KOPT-K1 (cell line): Measurements from ENCODE around the gene MRGPRF.

ENCODE experiments used
- H3K27ac ChIP-seq: fragments of 200-600 bp; sonication (generic); 2 replicates; pipeline ENCODE4 v1.5.1; 2016; ENCODE audit warnings: antibody characterized with exemption, mild to moderate bottlenecking, low read depth, low read length; ENCODE audit not compliant: poor library complexity, severe bottlenecking
- H3K36me3 ChIP-seq: fragments of 200-600 bp; sonication (generic); 2 replicates; pipeline ENCODE4 v1.5.1; 2017; ENCODE audit warnings: antibody characterized with exemption, mild to moderate bottlenecking, low read length, moderate library complexity; ENCODE audit not compliant: insufficient read depth
- H3K9me3 ChIP-seq: fragments of 200-600 bp; sonication (generic); 2 replicates; pipeline ENCODE4 v1.5.1; 2017; ENCODE audit warnings: antibody characterized with exemption, low read length, mild to moderate bottlenecking; ENCODE audit not compliant: insufficient read depth, poor library complexity, severe bottlenecking

Gene MRGPRF

GRCh38 chr11:69053546-69054396 is 40.7 kb upstream of the MRGPRF start:
- no peak overlapping the region for H3K27ac ChIP-seq
- H3K36me3 ChIP-seq: peaks cover 6% of the 10 kb centered on the region; the same call in 1 of the 2 replicates
- no peaks in the 10 kb centered on the region for H3K9me3 ChIP-seq

DNA sequence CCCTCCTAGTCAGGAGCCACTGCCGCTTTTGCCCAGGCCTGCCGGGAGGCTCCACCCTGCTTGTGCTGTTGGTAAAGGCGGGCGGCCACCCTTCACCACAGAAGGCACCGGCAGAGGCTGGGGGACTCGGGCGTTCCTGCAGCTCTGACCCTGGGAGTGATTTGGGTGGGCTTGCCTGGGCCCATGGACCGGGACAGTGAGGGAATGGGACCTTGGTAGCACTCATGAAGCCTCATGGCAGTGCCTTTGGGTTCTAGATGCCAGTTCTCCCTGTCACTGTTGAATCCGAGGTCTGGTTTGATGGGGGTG is 40.1 kb upstream of the MRGPRF start:
- Histone ChIP-seq H3K9me3 (no peaks in the 10 kb centered on the region), H3K27ac (peak overlapping the region; percentile 25), H3K36me3 (peaks cover 6% of the 10 kb centered on the region; the same call in 1 of the 2 replicates)

- Histone ChIP-seq H3K9me3 (no peaks in the 10 kb centered on the region), H3K36me3 (peaks cover 4% of the 10 kb centered on the region; the same call in 1 of the 2 replicates), H3K27ac (peak overlapping the region; percentile 25)
Measured at GRCh38 chr11:69052343-69053168, 39.5 kb upstream of the MRGPRF start.

- Histone ChIP-seq H3K36me3 (no peaks in the 10 kb centered on the region; the same call in 1 of the 2 replicates), H3K9me3 (no peaks in the 10 kb centered on the region), H3K27ac (peak overlapping the region; percentile 25)
Measured at GRCh38 chr11:69051381-69052342, 38.6 kb upstream of the MRGPRF start.

GRCh38 chr11:69050592-69051380 is 37.7 kb upstream of the MRGPRF start:
- no peaks in the 10 kb centered on the region for H3K9me3 ChIP-seq
- no peak overlapping the region for H3K27ac ChIP-seq
- H3K36me3 ChIP-seq: no peaks in the 10 kb centered on the region; the same call in 1 of the 2 replicates

DNA sequence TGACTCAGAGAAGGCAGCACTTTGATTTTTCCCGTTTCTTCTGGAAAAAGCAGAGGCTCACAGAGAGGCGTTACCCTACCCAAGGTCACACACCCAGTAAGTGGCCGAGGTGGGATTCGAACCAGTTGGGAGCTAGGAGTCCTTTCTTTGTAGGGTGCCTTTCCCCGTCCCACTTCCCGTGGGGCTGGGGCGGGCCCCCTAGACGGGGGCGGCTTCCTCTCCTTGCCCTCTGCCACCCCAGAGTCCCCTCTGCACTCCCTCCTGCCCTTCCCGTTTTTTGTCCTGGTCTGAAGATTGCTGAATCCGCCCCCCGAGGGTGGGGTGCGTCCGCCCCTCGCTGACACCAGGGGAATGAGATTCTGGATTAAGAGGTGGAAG is 36.4 kb upstream of the MRGPRF start:
- peak overlapping the region; percentile 61 for H3K27ac ChIP-seq
- H3K36me3 ChIP-seq: no peaks in the 10 kb centered on the region; the same call in 1 of the 2 replicates
- no peaks in the 10 kb centered on the region for H3K9me3 ChIP-seq

DNA sequence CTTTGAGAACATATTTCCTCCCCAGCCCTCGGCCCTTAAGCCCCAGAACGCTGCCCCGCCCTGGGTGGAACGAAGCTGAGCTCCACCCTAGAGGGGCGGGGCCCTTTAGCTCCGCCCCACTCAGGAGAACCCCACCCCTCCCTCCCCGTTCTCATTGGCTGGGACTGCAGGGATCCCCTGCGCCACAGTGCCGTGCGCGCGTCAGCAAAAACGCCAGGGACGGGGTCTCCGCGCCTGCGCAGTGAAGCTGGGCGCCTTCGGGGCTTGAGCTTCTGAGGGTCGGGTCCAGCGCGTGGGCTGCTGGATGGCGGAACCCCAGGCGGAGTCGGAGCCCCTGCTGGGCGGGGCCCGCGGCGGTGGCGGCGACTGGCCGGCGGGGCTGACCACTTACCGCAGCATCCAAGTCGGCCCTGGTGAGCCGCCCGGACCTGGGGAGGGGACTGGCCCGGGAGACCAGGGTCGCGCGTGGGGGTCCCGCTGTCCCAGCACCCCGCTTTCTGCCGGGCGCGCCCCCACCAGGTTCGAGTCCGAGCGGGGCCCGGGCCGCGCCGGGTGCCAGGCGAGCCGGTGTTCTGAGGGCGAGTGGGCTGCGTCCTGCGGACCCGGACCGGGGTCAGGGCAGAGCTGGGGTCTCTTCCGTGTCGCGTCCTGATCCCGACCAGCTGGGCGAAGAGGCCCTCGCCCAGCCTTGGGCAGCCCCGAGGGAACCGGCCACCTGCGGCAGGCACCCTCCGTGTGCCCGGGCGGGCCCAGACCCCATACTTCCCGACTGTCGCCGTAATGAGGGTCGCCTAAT is 35.8 kb upstream of the MRGPRF start, which contains the start of gene TPCN2:
Gene TPCN2 (plus strand): TSS at position 239 of the 796 bp plus-strand sequence. CDS start 66 bp downstream, at position 305.
- Histone ChIP-seq H3K9me3 (no peaks in the 10 kb centered on the region), H3K27ac (peak within 1 kb of the TSS; percentile 61), H3K36me3 (no peaks in the 10 kb centered on the region)

DNA sequence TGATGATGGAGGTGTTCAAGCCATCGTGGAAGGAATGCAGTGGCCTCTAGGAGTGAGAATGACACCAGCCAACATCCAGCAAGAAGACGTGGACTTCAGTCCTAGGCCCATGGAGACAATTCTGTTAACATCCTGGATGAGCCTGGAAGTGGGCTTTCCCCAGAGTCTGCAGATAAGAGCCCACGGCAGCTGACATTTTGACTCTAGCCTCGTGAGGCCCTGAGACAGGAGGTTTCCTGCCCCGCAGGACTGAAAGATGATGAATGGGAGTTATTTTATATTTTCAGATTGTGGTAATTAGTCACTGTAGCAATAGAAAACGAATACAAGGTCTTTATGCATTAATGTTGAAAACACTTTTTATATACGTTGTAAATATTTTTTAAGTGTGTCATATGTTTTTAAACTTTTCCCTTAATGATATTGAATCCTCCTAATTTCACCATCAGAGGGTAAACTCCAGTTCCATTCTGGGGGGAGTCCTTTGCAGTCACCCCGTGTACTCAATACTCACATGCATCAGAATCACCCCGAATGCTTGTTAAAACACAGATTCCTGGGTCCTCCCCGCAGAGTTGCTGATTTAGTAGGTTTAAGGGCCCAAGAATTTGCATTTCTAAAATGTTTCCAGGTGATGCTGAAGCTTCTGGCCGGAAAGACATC is 35.1 kb upstream of the MRGPRF start:
- Histone ChIP-seq H3K36me3 (no peaks in the 10 kb centered on the region), H3K27ac (no peak overlapping the region)

DNA sequence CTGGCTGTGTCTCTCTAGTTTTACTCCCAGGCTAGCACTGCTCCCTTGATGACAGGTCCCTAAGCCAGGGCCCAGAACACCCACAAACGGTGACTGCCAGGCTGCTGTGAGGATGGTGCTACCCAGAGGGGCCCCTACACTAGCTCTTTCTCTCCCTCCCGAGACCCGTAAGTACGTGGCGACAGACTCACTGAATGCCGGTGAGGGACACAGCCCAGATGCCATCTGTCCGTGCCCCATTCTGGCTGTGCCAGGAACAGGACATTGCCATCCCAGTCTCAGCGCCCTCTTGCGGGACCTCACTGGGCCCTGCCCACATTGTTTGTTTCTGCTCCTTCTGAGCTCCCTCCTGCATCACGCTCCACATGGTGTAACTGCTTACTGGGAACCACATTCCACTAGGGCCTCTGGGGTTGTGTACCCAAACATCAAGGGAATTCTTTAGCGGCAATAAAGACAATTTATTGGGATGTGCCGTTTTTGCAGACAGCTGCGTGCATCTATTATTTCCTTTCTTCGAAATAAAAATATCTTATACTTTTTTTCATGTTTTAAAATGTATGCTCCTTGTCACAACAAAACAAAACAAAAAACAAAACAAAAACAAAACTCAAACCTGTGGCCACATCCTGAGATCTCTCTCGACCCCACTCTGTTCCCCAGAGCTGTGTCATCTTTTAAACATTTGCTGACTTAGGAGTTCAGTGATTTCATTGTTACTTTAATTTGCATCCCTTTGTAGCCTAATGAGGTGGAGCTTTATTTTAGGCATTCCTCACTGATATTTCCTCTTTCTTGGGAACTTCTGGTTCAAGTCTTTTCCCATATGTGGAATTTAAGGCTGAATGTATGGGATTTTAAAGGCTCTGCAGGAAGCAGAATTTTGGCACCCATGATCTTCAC is 31.3 kb upstream of the MRGPRF start:
- Histone ChIP-seq H3K9me3 (no peaks in the 10 kb centered on the region), H3K36me3 (no peaks in the 10 kb centered on the region)

More for the DNA sequence above, 35.1 kb upstream of the MRGPRF start:
- H3K9me3 ChIP-seq: no peaks in the 10 kb centered on the region

DNA sequence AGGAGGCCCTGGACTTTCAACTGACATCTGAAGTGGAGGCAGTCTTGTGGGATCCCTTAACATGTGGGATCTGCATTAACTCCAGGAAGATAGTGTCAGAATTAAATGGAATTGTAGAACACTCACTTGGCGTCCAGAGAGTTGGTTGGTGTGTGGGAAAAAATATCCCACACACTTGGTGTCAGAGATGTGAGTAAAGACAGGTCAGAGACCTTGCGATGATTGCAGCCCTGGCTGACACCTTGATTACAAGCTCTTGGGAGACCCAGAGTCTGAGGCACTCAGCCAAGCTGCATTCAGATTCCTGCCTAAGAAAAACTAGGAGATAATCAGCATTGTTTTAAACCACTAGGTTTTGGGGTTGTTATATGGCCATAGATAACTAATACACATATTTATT is 28.5 kb upstream of the MRGPRF start:
- Histone ChIP-seq H3K36me3 (no peaks in the 10 kb centered on the region), H3K27ac (no peak overlapping the region), H3K9me3 (no peaks in the 10 kb centered on the region)

More for the DNA sequence above, 31.3 kb upstream of the MRGPRF start:
- H3K27ac ChIP-seq: no peak overlapping the region

- no peaks in the 10 kb centered on the region for H3K9me3 ChIP-seq
- no peak overlapping the region for H3K27ac ChIP-seq
- no peaks in the 10 kb centered on the region for H3K36me3 ChIP-seq
Measured at GRCh38 chr11:69040581-69041260, 27.7 kb upstream of the MRGPRF start.

GRCh38 chr11:69040051-69040450 is 27.0 kb upstream of the MRGPRF start:
- Histone ChIP-seq H3K27ac (no peak overlapping the region), H3K36me3 (no peaks in the 10 kb centered on the region), H3K9me3 (no peaks in the 10 kb centered on the region)
